Peyer's patch (tissue), 4 donors: ENCODE results near the gene MGMT.

ENCODE experiments used
- CTCF ChIP-seq, 6 experiments: fragments of 450-650 bp in 4 of 6; fragments of 200-600 bp in 2 of 6; sonication (generic) in 1 of 6; IDR thresholded peaks; one replicate each; pipeline ENCODE4 v1.5.1; 2017 to 2019; ENCODE audit warnings: antibody characterized with exemption in 6 of 6, mild to moderate bottlenecking in 3 of 6, moderate library complexity in 1 of 6
- POLR2A ChIP-seq, 2 donors: fragments of 450-650 bp; IDR thresholded peaks; one replicate each; pipeline ENCODE4 v1.5.1; 2017; ENCODE audit warnings: antibody characterized with exemption in 2 of 2, mild to moderate bottlenecking in 2 of 2, moderate library complexity in 2 of 2

DNA sequence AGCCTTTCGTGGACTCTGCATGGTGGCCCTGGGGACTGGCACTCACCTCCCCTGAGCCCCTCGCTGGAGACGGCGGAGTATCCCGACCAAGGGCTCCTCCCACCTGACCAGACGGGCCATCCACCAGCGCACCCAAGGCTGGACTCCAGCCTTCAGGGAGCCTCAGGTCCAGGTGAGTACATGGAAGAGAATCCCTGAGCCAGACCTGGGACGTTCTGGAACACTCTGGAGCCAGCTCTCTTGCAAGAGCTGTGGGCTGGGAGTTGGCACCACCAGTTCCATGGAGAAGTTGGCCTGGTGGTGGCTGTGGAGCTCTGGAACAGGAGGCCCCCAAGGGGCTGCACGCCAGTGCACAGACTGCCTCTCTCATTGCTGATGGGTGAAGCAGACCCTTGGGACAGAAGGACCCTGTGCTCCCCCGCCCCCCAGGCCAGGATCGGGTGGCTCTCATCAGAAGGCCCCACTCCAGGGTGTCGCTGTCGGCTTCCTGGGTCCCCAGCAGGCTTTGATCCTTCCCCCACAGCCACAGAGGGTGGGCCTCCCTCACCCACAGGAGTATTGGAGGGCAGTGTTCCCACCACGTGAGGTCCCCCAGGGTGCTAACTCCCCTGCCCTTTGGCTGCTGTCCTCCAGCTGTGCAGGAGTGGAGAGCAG, 307.2 kb downstream of the MGMT start:
- no peak for TF ChIP-seq CTCF (IDR thresholded peaks at IDR 0.05)
- no peak for TF ChIP-seq POLR2A (IDR thresholded peaks at IDR 0.05)
